RCC 7860 (cell line): ENCODE results near the gene LTO1.
"Not testable (repeated sequence)": the region's sequence is repeated elsewhere in the genome, so short reads cannot be mapped to it uniquely, and the experiment has no call there.

Source experiments
- DNase-seq: peaks from one replicate; pipeline ENCODE4 v3.0.0-alpha.2; 2015; ENCODE audit warnings: low spot score
- FAIRE-seq: peaks from 2 replicates; lab custom pipeline; 2012; peaks lifted over from hg19 to GRCh38; lab: Jason Lieb, UNC

LTO1 gene

GRCh38 chr11:69636512-69637197 lies 38.5 kb downstream of the LTO1 start:
- FAIRE-seq = no peak
- no peak for DNase-seq

GRCh38 chr11:69635804-69636511 lies 39.2 kb downstream of the LTO1 start:
- no peak for FAIRE-seq
- DNase-seq = no peak

- DNase-seq (no peak), FAIRE-seq (no peak)
Observed at GRCh38 chr11:69635195-69635594, 40.0 kb downstream of the LTO1 start.

- DNase-seq = no peak
- FAIRE-seq = no peak
Observed at GRCh38 chr11:69634590-69634989, 40.6 kb downstream of the LTO1 start.

GRCh38 chr11:69634069-69634468 lies 41.1 kb downstream of the LTO1 start:
- DNase-seq (no peak), FAIRE-seq (no peak)

GRCh38 chr11:69632900-69633299 lies 42.3 kb downstream of the LTO1 start:
- FAIRE-seq (no peak), DNase-seq (no peak)

GRCh38 chr11:69630424-69630823 lies 44.7 kb downstream of the LTO1 start:
- DNase-seq (no peak), FAIRE-seq (no peak)

GRCh38 chr11:69630017-69630416 lies 45.1 kb downstream of the LTO1 start:
- no peak for DNase-seq

GRCh38 chr11:69627551-69627950 lies 47.6 kb downstream of the LTO1 start:
- no peak for FAIRE-seq
- DNase-seq = no peak

More at GRCh38 chr11:69630017-69630416, 45.1 kb downstream of the LTO1 start:
- FAIRE-seq = no peak

- DNase-seq = no peak
- no peak for FAIRE-seq
Observed at GRCh38 chr11:69625476-69625875, 49.7 kb downstream of the LTO1 start.

GRCh38 chr11:69624293-69624692 lies 50.9 kb downstream of the LTO1 start:
- no peak for DNase-seq
- no peak for FAIRE-seq

GRCh38 chr11:69622097-69622681 lies 53.0 kb downstream of the LTO1 start:
- not testable (repeated sequence) for DNase-seq, FAIRE-seq

- no peak for DNase-seq
- no peak for FAIRE-seq
Observed at GRCh38 chr11:69620683-69621290, 54.4 kb downstream of the LTO1 start.

- FAIRE-seq = no peak
- DNase-seq = no peak
Observed at GRCh38 chr11:69618237-69618636, 56.9 kb downstream of the LTO1 start.

- FAIRE-seq (no peak), DNase-seq (no peak)
Observed at GRCh38 chr11:69617682-69618081, 57.5 kb downstream of the LTO1 start.

- FAIRE-seq (no peak), DNase-seq (no peak)
Observed at GRCh38 chr11:69617220-69617619, 57.9 kb downstream of the LTO1 start.
